Astrocyte (in vitro differentiated cells and primary cell): Measurements from ENCODE around the gene TRERF1. TPM values are rescaled to one million over a fixed set of nuclear protein-coding genes. Genes with fewer than 3 reads are reported as not detected.
A peak's percentile ranks its signal among the peaks of the same experiment; 100 is the strongest.

Experiments used
- DNase-seq: peaks from one replicate; pipeline ENCODE4 v3.0.0-alpha.2; 2010; ENCODE audit warnings: low read depth
- FAIRE-seq: peaks from 2 replicates; lab custom pipeline; 2011; peaks lifted over from hg19 to GRCh38; lab: Jason Lieb, UNC
- H2AFZ ChIP-seq: 2 replicates; pipeline ENCODE4 v1.6.0; 2012; ENCODE audit warnings: low read depth, low read length, inconsistent platforms
- H3K27ac ChIP-seq: 2 replicates; pipeline ENCODE4 v1.5.1; 2011; ENCODE audit warnings: low read depth, low read length, inconsistent platforms
- H3K27me3 ChIP-seq: 2 replicates; pipeline ENCODE4 v1.6.0; 2011; ENCODE audit warnings: low read length, inconsistent platforms; ENCODE audit not compliant: insufficient read depth
- H3K36me3 ChIP-seq: 2 replicates; pipeline ENCODE4 v1.5.1; 2011; ENCODE audit warnings: low read length, inconsistent platforms; ENCODE audit not compliant: insufficient read depth
- H3K4me1 ChIP-seq: 2 replicates; pipeline ENCODE4 v1.5.1; 2011; ENCODE audit warnings: low read length, inconsistent platforms; ENCODE audit not compliant: insufficient read depth
- H3K4me2 ChIP-seq: 2 replicates; pipeline ENCODE4 v1.6.0; 2012; ENCODE audit warnings: low read length, inconsistent platforms
- H3K4me3 ChIP-seq: 2 replicates; pipeline ENCODE4 v1.5.1; 2011; ENCODE audit warnings: low read depth, mild to moderate bottlenecking, low read length, inconsistent platforms; ENCODE audit not compliant: insufficient read depth
- H3K79me2 ChIP-seq: 2 replicates; pipeline ENCODE4 v1.6.0; 2012; ENCODE audit warnings: mild to moderate bottlenecking, low read length, inconsistent platforms; ENCODE audit not compliant: insufficient read depth
- H3K9ac ChIP-seq: 2 replicates; pipeline ENCODE4 v1.6.0; 2012; ENCODE audit warnings: mild to moderate bottlenecking, low read length, inconsistent platforms
- H3K9me3 ChIP-seq: 2 replicates; pipeline ENCODE4 v1.5.1; 2012; ENCODE audit warnings: low read depth, mild to moderate bottlenecking, low read length, inconsistent platforms; ENCODE audit not compliant: insufficient read depth
- H4K20me1 ChIP-seq: 2 replicates; pipeline ENCODE4 v1.6.0; 2012; ENCODE audit warnings: low read length, inconsistent platforms; ENCODE audit not compliant: insufficient read depth
- H3K27ac Mint-ChIP-seq: one replicate; pipeline ENCODE4 v1.8.0; 2021; ENCODE audit warnings: mild to moderate bottlenecking, mixed read lengths; ENCODE audit not compliant: unreplicated experiment
- H3K27me3 Mint-ChIP-seq: one replicate; pipeline ENCODE4 v1.8.0; 2021; ENCODE audit warnings: low read depth, mixed read lengths; ENCODE audit not compliant: unreplicated experiment
- H3K36me3 Mint-ChIP-seq: one replicate; pipeline ENCODE4 v1.8.0; 2021; ENCODE audit warnings: low read depth, mixed read lengths; ENCODE audit not compliant: unreplicated experiment
- H3K4me1 Mint-ChIP-seq: one replicate; pipeline ENCODE4 v1.8.0; 2021; ENCODE audit warnings: low read depth, mixed read lengths; ENCODE audit not compliant: unreplicated experiment
- H3K4me3 Mint-ChIP-seq: one replicate; pipeline ENCODE4 v1.8.0; 2021; ENCODE audit warnings: mild to moderate bottlenecking, moderate library complexity, mixed read lengths; ENCODE audit not compliant: unreplicated experiment
- H3K9me3 Mint-ChIP-seq: one replicate; pipeline ENCODE4 v1.8.0; 2021; ENCODE audit warnings: mild to moderate bottlenecking, mixed read lengths; ENCODE audit not compliant: unreplicated experiment
- CTCF ChIP-seq: IDR thresholded peaks from 2 replicates; pipeline ENCODE4 v1.5.1; 2011; ENCODE audit warnings: low read depth, mild to moderate bottlenecking, inconsistent platforms, low read length, moderate library complexity; ENCODE audit not compliant: insufficient read depth
- EZH2 ChIP-seq: IDR thresholded peaks from 2 replicates; pipeline ENCODE4 v1.6.1; 2012; ENCODE audit warnings: mild to moderate bottlenecking, low read length, inconsistent platforms; ENCODE audit not compliant: insufficient read depth
- total RNA-seq: library from RNA; stranded (reverse); gene quantifications from 2 replicates; pipeline ENCODE4 v1.2.1, GENCODE V29; 2021

The TRERF1 gene
- total RNA-seq, 1 donor from 2014 or later: 8.6 TPM

- Histone ChIP-seq H3K4me2 (no peak overlapping the region), H3K4me1 (peaks cover 8% of the 10 kb centered on the region), H3K79me2 (no peaks in the 10 kb centered on the region), H2AFZ (no peak overlapping the region), H3K9me3 (no peaks in the 10 kb centered on the region), H4K20me1 (no peaks in the 10 kb centered on the region), H3K4me3 (no peak overlapping the region), H3K36me3 (no peaks in the 10 kb centered on the region), H3K27ac (no peak overlapping the region), H3K9ac (no peak overlapping the region), H3K27me3 (no peaks in the 10 kb centered on the region)
- Mint-ChIP-seq H3K27me3 (no peaks in the 10 kb centered on the region), H3K9me3 (peaks cover 6% of the 10 kb centered on the region), H3K27ac (peak overlapping the region; percentile 38), H3K36me3 (peaks cover 4% of the 10 kb centered on the region), H3K4me3 (no peak overlapping the region), H3K4me1 (peaks cover 15% of the 10 kb centered on the region)
- DNase-seq: peak; percentile 59
- TF ChIP-seq CTCF (no peak), EZH2 (no peak)
- peak; percentile 9 for FAIRE-seq
Measured at GRCh38 chr6:42352856-42353564, 98.7 kb downstream of the TRERF1 start.

GRCh38 chr6:42350911-42351310 lies 100.8 kb downstream of the TRERF1 start:
- no peak for DNase-seq
- H3K9me3 ChIP-seq: no peaks in the 10 kb centered on the region
- no peaks in the 10 kb centered on the region for H3K27me3 Mint-ChIP-seq
- no peak overlapping the region for H3K4me3 Mint-ChIP-seq
- no peak overlapping the region for H3K9ac ChIP-seq
- H3K4me1 ChIP-seq: no peaks in the 10 kb centered on the region
- H3K36me3 Mint-ChIP-seq: peaks cover 10% of the 10 kb centered on the region
- H3K27me3 ChIP-seq: no peaks in the 10 kb centered on the region
- TF ChIP-seq EZH2 (no peak), CTCF (no peak)
- H3K9me3 Mint-ChIP-seq: peaks cover 4% of the 10 kb centered on the region
- H3K27ac ChIP-seq: no peak overlapping the region
- no peak overlapping the region for H3K27ac Mint-ChIP-seq
- H3K4me3 ChIP-seq: no peak overlapping the region
- no peak overlapping the region for H3K4me2 ChIP-seq
- no peaks in the 10 kb centered on the region for H3K79me2 ChIP-seq
- FAIRE-seq: no peak
- peaks cover 7% of the 10 kb centered on the region for H3K4me1 Mint-ChIP-seq
- no peaks in the 10 kb centered on the region for H4K20me1 ChIP-seq
- no peak overlapping the region for H2AFZ ChIP-seq
- H3K36me3 ChIP-seq: no peaks in the 10 kb centered on the region
